Neural progenitor cell (in vitro differentiated cells): ENCODE measurements around the gene SMAP1.

Experiments
- CTCF ChIP-seq: fragments of 200-600 bp; sonication (generic); IDR thresholded peaks from 2 replicates; pipeline ENCODE4 v1.5.1; 2017; ENCODE audit warnings: antibody characterized with exemption, mild to moderate bottlenecking
- EZH2 ChIP-seq: fragments of 200-600 bp; sonication (generic); IDR thresholded peaks from 2 replicates; pipeline ENCODE4 v1.6.1; 2017; ENCODE audit warnings: antibody characterized with exemption, mild to moderate bottlenecking, moderate library complexity

DNA sequence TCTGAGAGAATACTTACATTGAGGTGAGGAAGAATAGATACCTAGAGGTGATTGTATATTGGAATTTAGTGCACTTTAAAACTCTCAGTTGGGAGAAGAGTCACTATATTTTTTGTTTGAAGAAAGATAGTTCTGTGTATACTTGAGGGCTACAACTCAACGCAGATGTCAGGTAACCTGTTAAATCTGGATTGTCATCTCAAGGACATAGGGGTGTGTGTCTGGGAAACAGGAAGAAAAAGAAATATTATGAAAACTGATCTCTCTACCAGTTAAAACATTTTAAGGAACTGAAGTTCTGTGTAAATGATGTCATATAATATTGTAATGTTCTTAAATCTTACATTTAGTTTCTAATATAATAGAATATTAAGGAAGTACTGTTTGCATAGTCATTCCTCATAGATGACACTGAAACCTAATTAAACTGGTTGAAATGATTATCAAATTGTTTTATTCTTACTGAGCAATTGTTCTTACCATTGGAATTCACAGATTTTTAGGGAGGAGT is 86.2 kb downstream of the SMAP1 start:
- no peak for TF ChIP-seq EZH2
- no peak for TF ChIP-seq CTCF
